ENCODE data around the gene ZNRF4. TPM values are rescaled to one million over a fixed set of nuclear protein-coding genes. Genes with fewer than 3 reads are reported as not detected.

Gene ZNRF4
- total RNA-seq, 4 donors from 2014 or later, result not detected

GRCh38 chr19:5458420-5458819, 3.2 kb downstream of the ZNRF4 start:
- TF ChIP-seq, protein P1, sequence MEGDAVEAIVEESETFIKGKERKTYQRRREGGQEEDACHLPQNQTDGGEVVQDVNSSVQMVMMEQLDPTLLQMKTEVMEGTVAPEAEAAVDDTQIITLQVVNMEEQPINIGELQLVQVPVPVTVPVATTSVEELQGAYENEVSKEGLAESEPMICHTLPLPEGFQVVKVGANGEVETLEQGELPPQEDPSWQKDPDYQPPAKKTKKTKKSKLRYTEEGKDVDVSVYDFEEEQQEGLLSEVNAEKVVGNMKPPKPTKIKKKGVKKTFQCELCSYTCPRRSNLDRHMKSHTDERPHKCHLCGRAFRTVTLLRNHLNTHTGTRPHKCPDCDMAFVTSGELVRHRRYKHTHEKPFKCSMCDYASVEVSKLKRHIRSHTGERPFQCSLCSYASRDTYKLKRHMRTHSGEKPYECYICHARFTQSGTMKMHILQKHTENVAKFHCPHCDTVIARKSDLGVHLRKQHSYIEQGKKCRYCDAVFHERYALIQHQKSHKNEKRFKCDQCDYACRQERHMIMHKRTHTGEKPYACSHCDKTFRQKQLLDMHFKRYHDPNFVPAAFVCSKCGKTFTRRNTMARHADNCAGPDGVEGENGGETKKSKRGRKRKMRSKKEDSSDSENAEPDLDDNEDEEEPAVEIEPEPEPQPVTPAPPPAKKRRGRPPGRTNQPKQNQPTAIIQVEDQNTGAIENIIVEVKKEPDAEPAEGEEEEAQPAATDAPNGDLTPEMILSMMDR (IDR thresholded peaks at IDR 0.05), result no peak
- no peak for TF ChIP-seq POLR2A (IDR thresholded peaks at IDR 0.05)
- H3K4me3 ChIP-seq (ENCODE audit: low read depth, poor library complexity, severe bottlenecking), result no peak overlapping the region
- 82 to 84% methylated on average over 7 of the region's 7 CpGs for WGBS, 2 donors
- intact Hi-C loops (cut with DNase I; ENCODE audit: low total_unique reads), result no loop called here
- DNase-seq (ENCODE audit: low spot score in 2 of 2), result no peak

GRCh38 chr19:5459360-5459759, 4.1 kb downstream of the ZNRF4 start:
- intact Hi-C loops (cut with DNase I; ENCODE audit: low total_unique reads), result no loop called here
- no peak for TF ChIP-seq POLR2A (IDR thresholded peaks at IDR 0.05)
- TF ChIP-seq, protein P1 (IDR thresholded peaks at IDR 0.05), result no peak
- DNase-seq (ENCODE audit: low spot score in 2 of 2), result no peak
- 74 to 75% methylated on average over 6 of the region's 6 CpGs for WGBS, 2 donors
- H3K4me3 ChIP-seq (ENCODE audit: low read depth, poor library complexity, severe bottlenecking), result no peak overlapping the region

DNA sequence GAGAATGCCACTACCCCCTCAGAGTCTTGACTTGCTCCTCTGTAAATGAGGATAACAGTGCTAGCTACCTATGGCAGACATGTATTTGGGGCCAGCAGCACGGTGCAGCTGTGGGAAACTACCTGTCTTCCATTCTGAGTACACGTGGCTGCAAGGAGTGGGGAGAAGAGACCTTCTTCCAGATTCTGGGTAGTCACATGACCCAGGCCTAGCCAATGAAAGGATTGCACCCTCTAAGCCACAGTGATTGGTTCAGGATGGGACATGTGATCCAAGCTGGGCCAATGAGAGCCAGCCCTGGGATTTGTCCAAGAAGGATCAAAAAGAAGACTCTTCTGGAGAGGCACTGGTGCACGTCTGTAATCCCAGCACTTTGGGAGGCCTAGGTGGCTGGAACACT, 5.5 kb downstream of the ZNRF4 start:
- DNase-seq (ENCODE audit: low spot score in 2 of 2), result no peak
- WGBS, 2 donors, result 66 to 73% methylated on average over 3 of the region's 3 CpGs
- no peak overlapping the region for H3K4me3 ChIP-seq (ENCODE audit: low read depth, poor library complexity, severe bottlenecking)
- intact Hi-C loops (cut with DNase I; ENCODE audit: low total_unique reads), result no loop called here
- TF ChIP-seq POLR2A (IDR thresholded peaks at IDR 0.05), result no peak
- TF ChIP-seq, protein P1 (IDR thresholded peaks at IDR 0.05), result no peak

DNA sequence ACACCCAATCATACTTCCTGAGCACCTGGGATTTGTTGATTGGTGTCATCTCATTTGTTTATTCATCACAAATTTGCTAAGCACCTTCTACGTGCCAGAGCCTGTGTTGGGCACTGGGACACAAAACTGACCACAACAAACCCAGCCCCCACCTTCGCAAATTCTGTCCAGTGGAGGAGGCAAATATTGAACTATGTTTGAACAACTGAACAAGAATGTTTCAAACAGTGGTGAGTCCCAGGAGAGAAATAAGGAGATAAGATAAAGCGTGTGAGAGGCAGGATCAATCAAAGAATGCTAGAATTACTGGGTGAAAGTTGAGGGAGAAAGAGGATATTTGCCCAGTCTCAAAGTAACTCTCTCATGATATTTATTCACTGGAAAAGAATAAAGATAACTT, 8.7 kb downstream of the ZNRF4 start:
- intact Hi-C loops (cut with DNase I; ENCODE audit: low total_unique reads), result no loop called here
- no peak overlapping the region for H3K4me3 ChIP-seq (ENCODE audit: low read depth, poor library complexity, severe bottlenecking)
- no peak for DNase-seq (ENCODE audit: low spot score in 2 of 2)
- WGBS, 2 donors, result 72 to 88% methylated on average over 3 of the region's 3 CpGs
- TF ChIP-seq POLR2A (IDR thresholded peaks at IDR 0.05), result no peak
- TF ChIP-seq, protein P1 (IDR thresholded peaks at IDR 0.05), result no peak

DNA sequence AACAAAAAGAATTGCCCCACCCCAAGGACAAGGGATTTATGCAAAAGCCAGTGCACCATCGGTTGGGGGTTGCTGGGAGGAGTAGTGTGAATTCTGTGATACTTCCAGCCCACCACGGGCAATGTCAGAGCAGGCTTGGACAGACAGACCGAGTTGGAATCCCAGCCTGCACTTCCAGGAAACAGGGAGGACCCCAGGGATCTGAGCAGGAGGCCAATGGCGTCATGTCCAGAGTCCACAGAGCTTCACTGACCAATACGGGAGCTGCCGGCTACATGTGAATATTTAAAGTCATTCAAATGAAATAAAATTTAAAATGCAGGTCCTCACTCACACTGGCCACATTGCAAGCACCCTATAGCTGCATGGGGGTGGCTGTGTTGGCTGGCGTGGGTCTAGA, 10.9 kb downstream of the ZNRF4 start:
- DNase-seq (ENCODE audit: low spot score in 2 of 2), result no peak
- intact Hi-C loops (cut with DNase I; ENCODE audit: low total_unique reads), result no loop called here
- TF ChIP-seq, protein P1 (IDR thresholded peaks at IDR 0.05), result no peak
- no peak for TF ChIP-seq POLR2A (IDR thresholded peaks at IDR 0.05)
- WGBS, 2 donors, result 63 to 80% methylated on average over 7 of the region's 7 CpGs
- no peak overlapping the region for H3K4me3 ChIP-seq (ENCODE audit: low read depth, poor library complexity, severe bottlenecking)

GRCh38 chr19:5466814-5467291, 11.6 kb downstream of the ZNRF4 start:
- no peak for DNase-seq (ENCODE audit: low spot score in 2 of 2)
- H3K4me3 ChIP-seq (ENCODE audit: low read depth, poor library complexity, severe bottlenecking), result no peak overlapping the region
- TF ChIP-seq POLR2A (IDR thresholded peaks at IDR 0.05), result no peak
- TF ChIP-seq, protein P1 (IDR thresholded peaks at IDR 0.05), result no peak
- 17 to 20% methylated on average over 12 of the region's 12 CpGs for WGBS, 2 donors
- intact Hi-C loops (cut with DNase I; ENCODE audit: low total_unique reads), result no loop called here

Measured in lower leg skin (tissue), 4 donors.